Chondrocyte (in vitro differentiated cells): Measurements from ENCODE around the gene DAZAP1. TPM values are rescaled to one million over a fixed set of nuclear protein-coding genes. Genes with fewer than 3 reads are reported as not detected.

ENCODE experiments used
- DNase-seq: peaks from one replicate; pipeline ENCODE4 v3.0.0; 2021; ENCODE audit warnings: mixed read lengths, low spot score
- H3K27ac Mint-ChIP-seq: one replicate; pipeline ENCODE4 v1.8.0; 2021; ENCODE audit warnings: mild to moderate bottlenecking, moderate library complexity, mixed read lengths; ENCODE audit not compliant: unreplicated experiment
- H3K27me3 Mint-ChIP-seq: 2 replicates; pipeline ENCODE4 v1.8.0; 2021; ENCODE audit warnings: low read depth, mixed read lengths
- H3K36me3 Mint-ChIP-seq: 2 replicates; pipeline ENCODE4 v1.8.0; 2021; ENCODE audit warnings: low read depth, mixed read lengths
- H3K4me1 Mint-ChIP-seq: 2 replicates; pipeline ENCODE4 v1.8.0; 2021; ENCODE audit warnings: low read depth, mild to moderate bottlenecking, mixed read lengths
- H3K4me3 Mint-ChIP-seq: one replicate; pipeline ENCODE4 v1.8.0; 2021; ENCODE audit warnings: mild to moderate bottlenecking, moderate library complexity, mixed read lengths; ENCODE audit not compliant: unreplicated experiment
- H3K9me3 Mint-ChIP-seq: 2 replicates; pipeline ENCODE4 v1.8.0; 2021; ENCODE audit warnings: low read depth, mixed read lengths
- total RNA-seq: library from RNA; stranded (reverse); gene quantifications from 3 replicates; pipeline ENCODE4 v1.2.1, GENCODE V29; 2021
- TF ChIP-seq, protein P1 (sequence below): fragments of 200-600 bp; sonication (generic); IDR thresholded peaks from 2 replicates; pipeline ENCODE4 v1.5.0; 2021; ENCODE audit warnings: antibody characterized with exemption, mild to moderate bottlenecking, moderate library complexity

The DAZAP1 gene
- total RNA-seq, 1 donor from 2014 or later: 88.0 TPM

DNA sequence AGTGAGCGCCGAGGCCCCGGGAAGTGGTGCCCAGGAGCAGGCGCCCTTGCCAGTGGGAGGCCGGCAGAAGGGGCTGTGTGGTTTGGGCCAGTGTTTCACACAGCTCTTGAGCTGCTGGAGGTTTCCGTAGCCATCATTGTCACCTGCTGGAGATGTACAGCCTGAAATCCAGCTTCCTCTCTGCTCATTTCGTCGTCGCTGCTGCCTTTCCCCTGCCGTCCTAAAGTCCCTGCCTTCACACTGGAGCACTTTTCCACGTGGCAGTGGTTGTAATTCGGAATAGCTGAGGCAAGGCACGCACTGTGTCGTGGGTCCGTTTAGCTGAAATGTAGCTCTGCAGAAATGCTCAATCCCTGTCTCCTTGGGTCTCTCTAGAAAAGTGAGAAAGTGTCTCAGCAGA lies 13.2 kb downstream of the DAZAP1 start:
- Mint-ChIP-seq H3K4me1 (peaks cover 24% of the 10 kb centered on the region), H3K27ac (no peak overlapping the region), H3K27me3 (no peaks in the 10 kb centered on the region), H3K4me3 (no peak overlapping the region), H3K36me3 (peaks cover 17% of the 10 kb centered on the region), H3K9me3 (no peaks in the 10 kb centered on the region)
- DNase-seq: no peak
- TF ChIP-seq, protein P1, sequence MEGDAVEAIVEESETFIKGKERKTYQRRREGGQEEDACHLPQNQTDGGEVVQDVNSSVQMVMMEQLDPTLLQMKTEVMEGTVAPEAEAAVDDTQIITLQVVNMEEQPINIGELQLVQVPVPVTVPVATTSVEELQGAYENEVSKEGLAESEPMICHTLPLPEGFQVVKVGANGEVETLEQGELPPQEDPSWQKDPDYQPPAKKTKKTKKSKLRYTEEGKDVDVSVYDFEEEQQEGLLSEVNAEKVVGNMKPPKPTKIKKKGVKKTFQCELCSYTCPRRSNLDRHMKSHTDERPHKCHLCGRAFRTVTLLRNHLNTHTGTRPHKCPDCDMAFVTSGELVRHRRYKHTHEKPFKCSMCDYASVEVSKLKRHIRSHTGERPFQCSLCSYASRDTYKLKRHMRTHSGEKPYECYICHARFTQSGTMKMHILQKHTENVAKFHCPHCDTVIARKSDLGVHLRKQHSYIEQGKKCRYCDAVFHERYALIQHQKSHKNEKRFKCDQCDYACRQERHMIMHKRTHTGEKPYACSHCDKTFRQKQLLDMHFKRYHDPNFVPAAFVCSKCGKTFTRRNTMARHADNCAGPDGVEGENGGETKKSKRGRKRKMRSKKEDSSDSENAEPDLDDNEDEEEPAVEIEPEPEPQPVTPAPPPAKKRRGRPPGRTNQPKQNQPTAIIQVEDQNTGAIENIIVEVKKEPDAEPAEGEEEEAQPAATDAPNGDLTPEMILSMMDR: no peak

DNA sequence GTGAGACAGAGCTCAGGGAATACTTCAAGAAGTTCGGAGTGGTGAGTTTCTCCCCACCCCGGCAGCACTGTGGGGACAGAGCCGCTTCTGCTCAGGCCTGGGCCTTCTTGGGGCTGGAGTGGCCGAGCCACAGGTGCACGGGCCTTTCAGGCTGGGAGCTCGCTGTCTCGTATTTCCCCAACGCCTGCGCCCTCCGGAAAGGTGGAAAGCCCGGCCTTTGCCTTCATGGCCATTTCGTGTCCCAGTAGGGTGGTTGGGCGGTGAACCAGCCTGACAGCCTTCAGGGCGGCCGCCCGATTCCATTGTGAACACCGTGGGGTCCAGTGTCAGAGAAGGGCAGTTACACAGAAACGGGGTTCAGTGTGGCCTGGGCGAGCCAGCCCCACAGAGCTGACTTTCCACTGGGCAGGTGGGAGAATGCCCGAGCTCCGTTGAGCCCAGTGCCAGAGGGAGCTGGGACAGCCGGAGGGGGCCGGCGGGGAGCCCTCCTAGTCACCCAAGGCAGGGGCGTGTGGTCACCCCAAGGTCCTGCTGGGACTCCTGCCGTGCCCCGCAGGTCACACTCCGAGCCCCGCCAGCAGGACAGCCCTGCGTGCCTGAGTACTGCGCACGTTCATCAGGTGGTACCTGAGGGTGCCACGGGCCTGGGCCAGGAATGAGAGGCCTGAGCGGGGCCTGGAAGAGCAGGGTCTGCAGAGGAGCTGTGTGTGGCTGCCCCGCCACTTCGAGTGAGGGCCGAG lies 14.0 kb downstream of the DAZAP1 start:
- Mint-ChIP-seq H3K4me3 (no peak overlapping the region), H3K36me3 (peaks cover 17% of the 10 kb centered on the region), H3K27ac (no peak overlapping the region), H3K4me1 (peaks cover 16% of the 10 kb centered on the region), H3K27me3 (no peaks in the 10 kb centered on the region), H3K9me3 (no peaks in the 10 kb centered on the region)
- DNase-seq: peak; percentile 89
- TF ChIP-seq, protein P1: no peak

DNA sequence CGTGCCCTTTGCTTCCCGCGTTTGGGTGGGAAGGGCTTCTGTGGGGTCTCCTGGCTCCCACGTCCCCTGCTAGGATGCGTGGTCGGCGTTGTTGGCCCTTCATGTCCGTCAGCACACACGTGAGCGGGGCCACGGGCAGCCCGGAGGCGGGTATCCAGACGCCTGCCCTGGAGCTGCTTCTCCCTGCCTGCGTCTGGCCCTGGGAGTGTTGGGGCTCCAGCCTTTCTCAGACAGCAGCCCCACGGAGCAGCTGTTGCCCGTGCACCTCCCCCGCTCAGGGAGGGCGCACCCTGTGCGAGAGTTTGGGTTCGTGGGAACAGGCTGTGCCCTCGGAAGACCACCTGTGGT lies 14.5 kb downstream of the DAZAP1 start:
- Mint-ChIP-seq H3K27me3 (no peaks in the 10 kb centered on the region), H3K27ac (no peak overlapping the region)

DNA sequence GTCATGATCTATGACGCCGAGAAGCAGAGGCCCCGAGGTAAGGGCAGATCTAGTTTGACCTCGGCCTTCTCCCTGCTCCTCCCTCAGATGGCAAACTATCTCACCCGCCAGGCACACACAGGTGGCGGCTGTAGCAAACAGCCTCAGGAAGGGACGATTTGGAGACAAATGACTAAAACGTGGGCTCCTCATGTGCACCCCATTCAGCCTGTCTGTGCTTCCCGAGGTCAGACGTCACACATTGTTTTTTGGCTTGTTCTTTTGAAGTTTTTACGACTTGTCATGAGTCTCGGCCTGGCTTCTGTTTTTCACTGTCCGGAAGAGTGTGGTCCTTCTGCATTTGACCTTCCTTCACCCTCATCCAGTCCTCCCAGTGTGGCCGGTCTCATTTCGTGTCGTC lies 15.0 kb downstream of the DAZAP1 start:
- peaks cover 17% of the 10 kb centered on the region for H3K36me3 Mint-ChIP-seq
- no peaks in the 10 kb centered on the region for H3K9me3 Mint-ChIP-seq
- DNase-seq: no peak
- H3K27me3 Mint-ChIP-seq: no peaks in the 10 kb centered on the region
- peaks cover 6% of the 10 kb centered on the region for H3K4me1 Mint-ChIP-seq
- H3K27ac Mint-ChIP-seq: peak overlapping the region; percentile 32
- TF ChIP-seq, protein P1: no peak
- H3K4me3 Mint-ChIP-seq: no peak overlapping the region

More for the DNA sequence above, 14.5 kb downstream of the DAZAP1 start:
- DNase-seq: peak; percentile 79
- H3K4me3 Mint-ChIP-seq: no peak overlapping the region
- TF ChIP-seq, protein P1: no peak
- peaks cover 17% of the 10 kb centered on the region for H3K36me3 Mint-ChIP-seq
- H3K9me3 Mint-ChIP-seq: no peaks in the 10 kb centered on the region
- H3K4me1 Mint-ChIP-seq: peaks cover 11% of the 10 kb centered on the region

DNA sequence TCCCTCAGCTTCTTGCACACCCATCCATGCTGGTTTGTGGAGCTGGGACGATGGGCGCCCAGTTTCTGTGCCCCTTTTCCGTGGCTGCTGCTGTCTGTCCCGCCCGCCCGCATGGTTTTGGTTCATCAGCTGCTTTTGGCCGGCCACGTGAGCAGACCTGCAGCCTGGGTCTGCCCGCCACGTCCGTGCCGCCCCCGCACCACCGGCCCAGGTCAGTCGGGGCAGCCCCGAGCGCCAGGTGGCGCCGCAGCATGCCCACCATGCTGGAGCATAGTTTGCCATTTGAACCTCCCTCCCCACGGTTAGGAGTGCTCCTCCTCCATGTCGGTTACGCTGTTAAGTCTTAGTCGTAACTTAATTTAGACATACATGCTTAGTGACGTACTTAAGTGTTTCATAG lies 15.6 kb downstream of the DAZAP1 start:
- Mint-ChIP-seq H3K4me1 (peaks cover 2% of the 10 kb centered on the region), H3K27ac (no peak overlapping the region), H3K4me3 (no peak overlapping the region), H3K27me3 (no peaks in the 10 kb centered on the region), H3K9me3 (no peaks in the 10 kb centered on the region), H3K36me3 (peaks cover 17% of the 10 kb centered on the region)
- no peak for DNase-seq
- TF ChIP-seq, protein P1: no peak
